Cardiac muscle cell (in vitro differentiated cells and primary cell): ENCODE measurements around the gene CDHR1. TPM values are rescaled to one million over a fixed set of nuclear protein-coding genes. Genes with fewer than 3 reads are reported as not detected.

Experiments used
- DNase-seq, 2 donors: peaks; one replicate each; pipeline versions ENCODE4 v3.0.0 to v3.0.0-alpha.2; 2010 to 2017; ENCODE audit warnings: low read depth in 1 of 2, low spot score in 1 of 2
- H3K27ac ChIP-seq: fragments of 200-600 bp; sonication (generic); 2 replicates; pipeline ENCODE4 v1.5.1; 2016
- H3K27me3 ChIP-seq: fragments of 200-600 bp; sonication (generic); 2 replicates; pipeline ENCODE4 v1.6.0; 2016; ENCODE audit warnings: control low read depth
- H3K36me3 ChIP-seq: fragments of 200-600 bp; sonication (generic); 2 replicates; pipeline ENCODE4 v1.5.1; 2016; ENCODE audit warnings: control low read depth
- H3K4me1 ChIP-seq: fragments of 200-600 bp; sonication (generic); 2 replicates; pipeline ENCODE4 v1.8.1; 2017; ENCODE audit warnings: low read depth, mild to moderate bottlenecking, mixed run types
- H3K4me3 ChIP-seq: fragments of 200-600 bp; sonication (generic); 2 replicates; pipeline ENCODE4 v1.5.1; 2016; ENCODE audit warnings: mild to moderate bottlenecking
- H3K9me3 ChIP-seq: fragments of 200-600 bp; sonication (generic); 2 replicates; pipeline ENCODE4 v1.5.1; 2017; ENCODE audit warnings: low read depth, mild to moderate bottlenecking, control low read depth
- polyA plus RNA-seq: library from polyadenylated mRNA; unstranded; fragments of >200 nt; fragmentation: Nextera tagmentation; extraction: Ambion mirVana; gene quantifications from 2 replicates; pipeline ENCODE4 v1.2.1, GENCODE V29; 2016
- total RNA-seq: library from RNA; depleted of rRNA; stranded (reverse); fragments of >200 nt; gene quantifications from 2 replicates; pipeline ENCODE4 v1.2.3, GENCODE V29; 2016
- TF ChIP-seq, protein P1 (sequence below): IDR thresholded peaks from 2 replicates; pipeline ENCODE4 v1.5.1; 2012; ENCODE audit warnings: low read depth, mild to moderate bottlenecking, low read length

The CDHR1 gene
- total and polyA plus RNA-seq, 2 experiments from 2014 or later, result 0.12 to 0.59 TPM

DNA sequence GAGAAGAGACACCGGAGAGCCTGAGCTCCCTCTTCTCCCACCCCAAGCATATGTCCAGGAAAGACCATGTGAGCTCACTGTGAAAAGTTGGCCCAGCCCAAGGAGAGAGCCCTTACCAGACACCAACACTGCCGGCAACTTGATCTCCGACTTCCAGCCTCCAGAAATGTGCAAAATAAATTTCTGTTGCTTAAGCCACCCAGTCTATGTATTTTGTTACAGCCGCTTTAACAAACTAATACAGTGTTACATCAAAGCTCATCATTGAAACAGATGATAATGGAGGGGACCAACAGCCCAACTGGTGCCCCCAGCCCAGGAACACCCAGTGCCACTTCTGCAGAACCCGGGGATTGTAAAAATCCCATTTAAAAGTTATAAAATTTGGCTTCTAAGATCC is 69.4 kb downstream of the CDHR1 start:
- DNase-seq, result no peak

DNA sequence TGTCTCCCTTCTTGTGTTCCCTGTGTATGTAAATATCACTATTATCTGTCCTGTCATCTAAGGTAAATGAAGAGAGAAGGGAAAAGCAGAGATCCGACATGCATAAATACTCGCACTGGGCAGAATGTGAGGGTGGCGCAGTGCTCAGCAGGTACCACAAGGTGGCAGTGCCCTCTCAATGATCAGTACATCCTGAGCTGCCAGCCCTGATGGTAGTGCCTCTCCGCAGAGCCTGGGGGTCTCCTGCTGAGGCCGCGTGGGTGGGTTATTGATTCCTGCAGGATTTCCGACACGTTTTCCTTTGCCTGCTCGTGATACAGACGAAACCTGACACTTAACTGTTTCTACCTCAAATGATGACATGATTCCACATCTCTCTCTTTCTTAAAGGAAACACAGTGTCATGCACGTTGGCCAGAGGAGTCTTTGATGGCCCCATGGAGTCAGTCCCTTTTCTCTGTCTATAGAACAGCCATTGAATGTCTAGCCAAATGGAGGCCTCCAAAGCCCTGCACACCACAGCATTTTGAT is 70.3 kb downstream of the CDHR1 start:
- peak; percentile 67 to 75 for DNase-seq
- H3K36me3 ChIP-seq, result no peaks in the 10 kb centered on the region
- H3K4me3 ChIP-seq, result no peak overlapping the region
- TF ChIP-seq, protein P1, sequence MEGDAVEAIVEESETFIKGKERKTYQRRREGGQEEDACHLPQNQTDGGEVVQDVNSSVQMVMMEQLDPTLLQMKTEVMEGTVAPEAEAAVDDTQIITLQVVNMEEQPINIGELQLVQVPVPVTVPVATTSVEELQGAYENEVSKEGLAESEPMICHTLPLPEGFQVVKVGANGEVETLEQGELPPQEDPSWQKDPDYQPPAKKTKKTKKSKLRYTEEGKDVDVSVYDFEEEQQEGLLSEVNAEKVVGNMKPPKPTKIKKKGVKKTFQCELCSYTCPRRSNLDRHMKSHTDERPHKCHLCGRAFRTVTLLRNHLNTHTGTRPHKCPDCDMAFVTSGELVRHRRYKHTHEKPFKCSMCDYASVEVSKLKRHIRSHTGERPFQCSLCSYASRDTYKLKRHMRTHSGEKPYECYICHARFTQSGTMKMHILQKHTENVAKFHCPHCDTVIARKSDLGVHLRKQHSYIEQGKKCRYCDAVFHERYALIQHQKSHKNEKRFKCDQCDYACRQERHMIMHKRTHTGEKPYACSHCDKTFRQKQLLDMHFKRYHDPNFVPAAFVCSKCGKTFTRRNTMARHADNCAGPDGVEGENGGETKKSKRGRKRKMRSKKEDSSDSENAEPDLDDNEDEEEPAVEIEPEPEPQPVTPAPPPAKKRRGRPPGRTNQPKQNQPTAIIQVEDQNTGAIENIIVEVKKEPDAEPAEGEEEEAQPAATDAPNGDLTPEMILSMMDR, result peak; percentile 97
- no peak overlapping the region for H3K27ac ChIP-seq
- H3K4me1 ChIP-seq, result no peaks in the 10 kb centered on the region
- H3K27me3 ChIP-seq, result no peaks in the 10 kb centered on the region
- H3K9me3 ChIP-seq, result no peaks in the 10 kb centered on the region

More for the DNA sequence above, 69.4 kb downstream of the CDHR1 start:
- Histone ChIP-seq H3K27me3 (no peaks in the 10 kb centered on the region), H3K36me3 (no peaks in the 10 kb centered on the region), H3K4me1 (no peaks in the 10 kb centered on the region), H3K27ac (no peak overlapping the region), H3K4me3 (no peak overlapping the region), H3K9me3 (no peaks in the 10 kb centered on the region)
- TF ChIP-seq, protein P1, result no peak

DNA sequence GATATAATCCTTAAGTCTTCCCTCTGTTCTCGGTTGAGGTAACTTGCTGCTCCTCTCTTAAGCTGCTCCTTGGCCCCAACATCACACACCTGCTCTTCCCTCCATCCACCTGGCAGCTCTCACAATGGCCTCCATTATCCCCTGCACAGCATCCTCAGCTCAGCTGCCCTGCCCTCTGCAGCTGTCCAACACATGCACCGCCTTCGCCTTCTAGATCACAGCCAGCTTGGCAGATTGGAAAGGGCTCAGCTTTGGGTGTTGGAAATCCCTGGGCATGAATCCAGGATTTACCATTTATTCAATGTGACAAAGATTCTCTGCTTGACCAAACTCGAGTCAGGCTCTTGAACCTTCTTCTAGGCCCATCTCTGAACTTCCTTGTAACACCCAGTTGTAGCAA is 71.1 kb downstream of the CDHR1 start:
- TF ChIP-seq, protein P1, result no peak
- no peak for DNase-seq
- H3K4me3 ChIP-seq, result no peak overlapping the region
- H3K9me3 ChIP-seq, result no peaks in the 10 kb centered on the region
- no peaks in the 10 kb centered on the region for H3K27me3 ChIP-seq
- H3K27ac ChIP-seq, result no peak overlapping the region
- no peaks in the 10 kb centered on the region for H3K4me1 ChIP-seq
- H3K36me3 ChIP-seq, result no peaks in the 10 kb centered on the region

DNA sequence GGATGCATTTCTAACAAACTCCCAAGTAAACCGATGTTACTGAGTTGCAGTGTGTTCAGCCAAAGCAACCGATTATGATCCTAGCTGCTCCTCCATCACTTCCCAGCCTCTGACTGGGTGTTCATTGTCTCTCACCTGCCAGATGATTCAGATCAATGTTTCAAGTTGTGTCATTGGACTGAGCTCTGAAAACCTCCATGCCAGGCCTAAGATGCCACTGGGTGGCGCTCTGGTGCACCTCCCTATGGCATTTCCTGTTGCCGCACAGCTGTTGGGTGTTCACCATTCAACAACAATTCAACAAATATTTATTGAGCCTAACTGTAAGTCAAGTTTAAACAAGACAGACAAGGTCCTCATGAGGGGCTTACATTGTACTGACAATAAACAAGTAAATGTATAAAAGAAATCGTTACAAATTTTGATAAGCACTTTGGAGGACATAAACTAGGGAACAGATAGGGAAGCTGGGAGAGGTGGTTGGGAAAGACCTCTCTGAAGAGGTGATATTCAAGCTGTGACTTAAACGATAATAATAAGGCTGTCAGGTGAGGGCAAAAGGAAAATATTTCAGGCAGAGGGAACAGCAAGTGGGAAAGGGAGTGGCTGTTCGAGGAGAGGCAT is 73.3 kb downstream of the CDHR1 start:
- DNase-seq, result peak; percentile 12 to 51
- no peaks in the 10 kb centered on the region for H3K9me3 ChIP-seq
- no peak overlapping the region for H3K27ac ChIP-seq
- no peak overlapping the region for H3K4me3 ChIP-seq
- H3K27me3 ChIP-seq, result no peaks in the 10 kb centered on the region
- no peaks in the 10 kb centered on the region for H3K36me3 ChIP-seq
- H3K4me1 ChIP-seq, result no peaks in the 10 kb centered on the region
- TF ChIP-seq, protein P1, result peak; percentile 72

DNA sequence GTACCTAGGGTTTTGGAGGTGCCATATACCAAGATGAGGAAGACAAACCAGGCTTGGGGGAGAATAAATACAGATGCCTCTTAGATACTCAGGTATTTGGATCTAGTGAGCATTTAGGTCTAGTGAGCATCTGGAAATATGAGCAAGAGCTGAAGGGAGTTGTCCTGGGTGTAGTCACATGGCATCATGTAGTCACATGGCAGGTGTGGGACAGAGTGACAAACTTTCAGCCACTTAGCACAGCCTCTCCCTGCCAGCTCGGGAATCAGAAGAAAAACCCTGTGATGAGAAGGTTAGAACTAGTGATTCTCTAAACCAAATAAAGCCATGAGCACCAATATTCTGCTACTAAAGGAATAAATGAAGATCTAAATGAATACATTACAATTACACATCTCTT is 74.8 kb downstream of the CDHR1 start:
- H3K9me3 ChIP-seq, result no peaks in the 10 kb centered on the region
- H3K4me1 ChIP-seq, result no peaks in the 10 kb centered on the region
- H3K4me3 ChIP-seq, result no peak overlapping the region
- no peaks in the 10 kb centered on the region for H3K36me3 ChIP-seq
- no peak overlapping the region for H3K27ac ChIP-seq
- DNase-seq, result no peak
- TF ChIP-seq, protein P1, result no peak
- H3K27me3 ChIP-seq, result no peaks in the 10 kb centered on the region

Other genes starting within 250 kb of the CDHR1 start
- gene GHITM, start 55.0 kb upstream of the CDHR1 start, total RNA-seq, result 213 and 332 TPM in 2 replicates
- gene GHITM, start 55.0 kb upstream of the CDHR1 start, polyA plus RNA-seq, result 298 and 409 TPM in 2 replicates
- gene GPR15LG, start 20.7 kb upstream of the CDHR1 start, total RNA-seq, result not detected in 2 replicates
- not detected in 2 replicates for gene GPR15LG, start 20.7 kb upstream of the CDHR1 start, polyA plus RNA-seq
- not detected in 2 replicates for gene LRIT2, start 31.0 kb downstream of the CDHR1 start, total RNA-seq
- gene LRIT2, start 31.0 kb downstream of the CDHR1 start, polyA plus RNA-seq, result not detected in 2 replicates
- not detected in 2 replicates for gene LRIT1, start 47.0 kb downstream of the CDHR1 start, total RNA-seq
- not detected in 2 replicates for gene LRIT1, start 47.0 kb downstream of the CDHR1 start, polyA plus RNA-seq
- gene RGR, start 50.5 kb downstream of the CDHR1 start, total RNA-seq, result not detected in 2 replicates
- not detected in 2 replicates for gene RGR, start 50.5 kb downstream of the CDHR1 start, polyA plus RNA-seq
- gene CCSER2, start 134.1 kb downstream of the CDHR1 start, total RNA-seq, result 17.7 and 22.5 TPM in 2 replicates
- gene CCSER2, start 134.1 kb downstream of the CDHR1 start, polyA plus RNA-seq, result 32.9 and 34.7 TPM in 2 replicates